HG02840 (cell line): ENCODE measurements around the gene SRSF7.
"Not testable (repeated sequence)": the region's sequence is repeated elsewhere in the genome, so short reads cannot be mapped to it uniquely, and the experiment has no call there.

Experiments
- ATAC-seq: cut with Tn5 transposase; IDR thresholded peaks from one replicate; pipeline ENCODE4 v1.9.1; 2021; ENCODE audit warnings: mild to moderate bottlenecking, moderate library complexity, moderate number of reproducible peaks; ENCODE audit not compliant: unreplicated experiment, low FRiP score

SRSF7 gene

DNA sequence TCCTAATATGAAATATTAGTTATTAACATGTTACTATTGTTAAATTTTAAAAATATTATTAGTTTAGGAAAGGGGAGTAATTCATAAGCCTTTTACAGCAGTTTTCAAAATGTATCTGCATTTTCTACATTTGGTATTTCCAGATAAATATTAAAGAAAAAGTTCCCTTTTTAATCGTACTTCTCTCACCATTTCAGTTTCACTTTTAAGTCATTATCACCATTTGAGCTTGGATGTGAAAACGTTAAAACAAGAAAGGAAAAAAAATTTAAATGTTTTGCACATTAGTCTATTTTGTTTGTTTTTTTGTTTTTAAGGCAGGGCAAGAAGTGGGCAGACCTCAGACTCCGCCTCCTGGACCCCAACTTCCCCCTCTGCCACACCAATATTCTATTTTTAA, 3.3 kb upstream of the SRSF7 start:
- no peak for ATAC-seq

DNA sequence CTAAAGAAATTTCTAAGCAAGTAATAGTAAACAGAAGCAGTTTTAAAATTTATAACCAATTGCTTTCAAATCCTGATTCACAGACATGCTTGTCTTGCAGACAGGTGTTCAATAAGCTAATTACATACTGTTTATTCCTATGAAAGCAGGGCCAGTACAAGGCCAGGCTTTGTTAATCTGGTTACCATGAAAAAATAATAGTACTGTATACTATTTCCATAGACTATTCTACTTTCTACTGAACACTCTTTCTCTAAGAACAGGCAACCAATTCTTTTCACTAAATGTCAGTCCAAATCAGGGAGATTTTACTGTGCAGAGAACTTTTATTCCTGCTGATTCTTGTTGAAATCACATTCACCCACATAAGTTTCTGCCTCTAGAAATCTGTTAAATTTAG, 2.9 kb upstream of the SRSF7 start:
- ATAC-seq, result no peak

DNA sequence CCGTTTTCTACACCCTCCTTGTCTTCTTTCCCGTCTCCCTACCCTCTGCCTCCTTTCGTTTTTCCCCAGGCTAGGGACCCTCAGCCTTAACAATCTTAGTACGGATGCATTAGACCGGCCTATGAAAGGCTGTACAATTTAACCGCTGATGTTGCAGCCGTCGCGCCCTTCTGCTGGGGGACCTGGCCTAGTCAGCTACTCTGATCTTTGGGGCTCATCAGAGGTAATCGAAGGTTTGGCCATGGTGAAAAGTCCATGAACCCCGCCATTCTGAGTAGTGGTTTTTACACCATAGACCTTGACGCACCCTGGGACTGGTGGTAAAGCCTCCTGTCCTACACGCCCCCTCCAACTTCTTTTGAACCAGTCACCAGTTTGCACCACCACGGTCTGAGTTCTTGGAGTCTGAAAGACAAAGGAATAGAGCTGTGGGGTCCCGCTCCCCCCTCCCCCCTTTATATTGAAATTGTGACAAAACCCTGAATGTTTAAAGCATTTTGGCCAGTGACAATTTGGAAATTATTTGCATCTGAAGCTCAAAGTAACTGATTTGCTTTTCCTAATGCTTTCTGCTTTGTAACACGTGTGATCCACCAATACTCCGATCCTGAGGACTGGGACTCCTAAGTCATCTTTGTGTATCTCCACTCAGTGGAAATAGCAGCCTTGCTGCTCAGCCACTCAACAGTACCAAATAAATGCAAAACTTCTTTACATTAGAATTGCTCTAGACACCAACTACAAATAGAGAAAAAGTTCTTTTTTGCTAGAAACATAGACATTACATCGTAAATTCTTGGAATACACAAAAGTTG, 642 bp upstream of the SRSF7 start:
- no peak for ATAC-seq

DNA sequence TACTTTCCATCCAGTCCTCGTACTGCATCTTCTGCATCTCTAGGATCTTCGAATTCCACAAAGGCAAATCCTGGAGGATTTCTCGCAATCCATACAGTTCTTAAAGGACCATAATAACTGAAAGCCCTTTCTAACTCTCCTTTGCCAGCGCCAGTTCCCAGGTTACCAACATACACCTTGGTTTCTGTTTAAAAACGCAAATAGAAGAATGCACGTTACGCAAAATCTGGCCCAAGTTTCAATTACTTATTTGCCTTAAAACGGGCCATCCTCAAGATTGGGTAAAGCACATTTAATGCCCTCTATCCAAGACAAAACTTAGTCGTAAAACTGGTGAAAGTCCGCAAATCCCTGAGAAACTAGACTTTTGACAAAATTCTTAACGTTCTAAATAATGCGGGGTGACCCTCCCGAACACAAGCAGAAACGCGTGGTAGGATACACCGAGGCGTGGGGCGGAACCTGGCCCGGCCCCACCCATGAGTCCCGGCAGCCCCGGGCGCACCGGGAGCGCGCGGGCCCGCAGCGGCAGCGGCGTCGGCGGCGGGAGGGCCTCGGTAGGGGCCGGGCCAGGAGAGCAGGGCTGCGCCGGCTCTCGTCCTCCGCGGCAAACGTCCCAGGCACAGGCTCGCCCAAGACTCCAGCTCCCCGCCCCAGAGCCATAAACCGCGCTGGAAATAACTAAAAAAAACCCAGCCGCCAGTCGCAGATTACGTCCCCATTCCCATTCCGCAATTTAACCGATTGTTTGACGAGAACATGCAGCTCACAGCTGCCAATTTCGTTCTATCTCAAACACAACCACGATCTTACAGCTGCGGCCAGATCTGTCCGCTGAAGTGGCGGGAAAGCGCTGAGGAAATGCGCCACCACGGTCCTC, 910 bp downstream of the SRSF7 start:
- peak; percentile 23 for ATAC-seq

DNA sequence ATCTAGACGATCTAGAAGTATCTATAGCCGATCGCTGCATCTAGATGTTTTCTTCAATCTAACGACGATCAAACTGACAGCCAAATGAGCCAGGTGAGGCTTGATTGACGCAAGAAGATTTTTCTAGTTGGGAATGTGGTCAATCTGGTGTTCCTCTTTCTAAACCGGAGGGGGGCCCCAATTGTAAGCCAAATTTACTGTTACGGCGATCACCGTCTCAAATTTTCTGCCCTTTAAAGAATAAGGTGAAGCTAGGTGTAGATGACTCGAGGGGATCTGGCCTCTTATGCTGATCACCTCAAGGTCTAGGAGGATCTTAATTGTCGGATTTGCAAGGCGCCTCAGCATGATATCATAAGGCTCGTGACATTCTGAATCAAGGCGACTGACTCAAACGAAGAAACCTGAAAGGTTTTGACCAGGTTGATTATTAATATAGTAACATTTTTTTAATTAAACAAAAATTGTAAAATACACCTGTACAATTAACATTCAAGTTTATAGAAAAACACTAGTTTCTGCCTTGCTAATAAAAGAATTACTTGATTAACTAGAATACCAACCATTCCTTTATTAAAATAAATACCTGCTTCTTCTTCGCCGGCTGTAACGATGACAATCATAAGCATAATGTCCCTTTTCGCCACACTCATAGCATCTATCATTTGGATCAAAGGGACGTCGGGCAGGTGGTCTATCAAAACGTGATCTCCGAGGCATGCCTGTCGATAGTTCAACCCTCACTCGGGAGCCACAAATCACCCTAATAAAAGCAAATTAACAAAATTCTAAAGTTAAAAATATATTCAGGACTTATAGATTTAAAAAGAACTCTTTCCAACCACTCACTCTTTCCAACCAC, 2.0 kb downstream of the SRSF7 start:
- ATAC-seq, result no peak

DNA sequence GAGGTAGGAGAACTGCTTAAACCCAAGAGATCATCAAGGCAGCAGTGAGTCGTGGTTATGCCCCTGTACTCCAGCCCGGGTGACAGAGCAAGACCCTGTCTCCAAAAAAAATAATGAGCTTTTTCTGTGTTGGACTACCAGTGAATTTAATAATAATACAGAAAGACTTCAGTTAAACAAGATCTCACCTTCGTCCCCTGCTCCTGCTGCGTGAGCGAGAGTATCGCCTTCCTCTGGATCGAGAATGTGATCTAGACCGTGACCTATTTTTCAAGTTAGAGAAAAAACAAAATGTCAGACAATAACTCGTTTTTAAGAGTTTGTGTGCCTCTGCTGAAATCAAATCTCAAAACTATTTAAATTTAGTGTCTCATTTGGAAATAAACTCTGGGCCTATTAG, 2.8 kb downstream of the SRSF7 start:
- no peak for ATAC-seq

DNA sequence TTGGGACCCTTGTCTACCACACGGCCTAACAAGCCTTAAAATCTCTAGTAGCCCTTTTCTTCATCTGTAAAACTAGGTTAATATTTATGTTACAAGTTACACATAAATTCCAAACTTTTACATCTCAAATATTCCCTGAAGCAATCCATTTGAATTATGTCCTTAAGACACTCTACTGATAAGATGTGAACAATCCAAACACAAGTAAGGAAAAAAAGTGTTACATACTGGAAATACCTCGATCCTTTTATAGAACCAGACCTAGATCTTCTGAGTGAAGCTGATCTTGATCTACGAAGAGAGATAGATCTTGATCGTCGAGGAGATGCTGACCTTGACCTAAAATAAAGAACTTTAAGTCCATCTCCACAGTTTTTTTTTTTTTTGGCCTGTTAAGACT, 3.3 kb downstream of the SRSF7 start:
- ATAC-seq, result no peak

DNA sequence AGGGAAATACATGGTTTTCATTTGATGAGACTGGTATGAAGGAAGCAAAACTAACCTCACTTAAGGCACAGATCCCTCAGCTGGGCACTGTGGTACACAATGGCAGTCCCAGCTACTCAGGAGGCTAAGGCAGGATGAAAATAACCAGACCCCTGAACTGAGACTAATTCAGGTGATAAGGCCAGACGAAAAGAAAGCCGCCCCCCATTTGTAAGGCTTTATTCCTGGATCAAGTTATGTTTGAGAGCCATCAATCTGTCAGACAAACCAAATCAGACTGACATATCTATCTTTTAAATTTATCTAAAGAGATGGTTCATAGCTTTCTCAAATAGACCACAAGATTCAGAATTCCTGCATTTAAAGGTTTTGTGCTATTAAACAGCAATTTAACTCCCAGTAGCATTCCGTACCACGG, 4.1 kb downstream of the SRSF7 start:
- no peak for ATAC-seq

DNA sequence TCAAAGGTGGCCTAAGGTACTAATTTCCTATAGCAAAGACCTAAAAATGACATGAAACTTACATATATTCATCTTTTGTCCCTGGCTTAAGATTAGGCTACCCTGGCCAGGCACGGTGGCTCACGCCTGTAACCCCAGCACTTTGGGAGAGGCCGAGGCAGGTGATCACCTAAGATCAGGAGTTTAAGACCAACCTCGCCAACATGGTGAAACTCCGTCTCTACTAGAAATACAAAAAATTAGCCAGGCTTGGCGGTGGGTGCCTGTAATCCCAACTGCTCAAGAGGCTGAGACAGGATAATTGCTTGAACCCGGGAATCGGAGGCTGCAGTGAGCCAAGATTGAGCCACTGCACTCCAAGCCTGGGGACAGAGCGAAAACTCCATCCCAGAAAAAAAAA, 5.9 kb downstream of the SRSF7 start:
- ATAC-seq, result no peak

DNA sequence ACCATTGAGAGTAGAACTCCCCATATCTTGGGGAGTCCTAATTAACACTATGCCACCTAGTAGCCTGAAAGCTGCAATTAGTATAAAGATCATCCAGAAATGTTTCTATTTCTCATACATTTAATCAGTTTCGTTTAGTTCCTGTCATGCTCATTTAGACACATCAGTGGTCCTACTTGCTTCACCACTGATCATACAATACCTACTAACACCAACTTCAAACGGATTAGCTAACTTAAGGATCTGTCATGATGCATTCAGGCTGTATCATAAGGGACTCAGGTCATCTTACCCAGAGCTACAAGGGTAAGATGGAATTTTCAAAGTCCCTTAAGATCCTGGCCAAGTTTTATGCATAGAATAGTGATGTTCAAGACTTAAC, 6.8 kb downstream of the SRSF7 start:
- ATAC-seq, result no peak

DNA sequence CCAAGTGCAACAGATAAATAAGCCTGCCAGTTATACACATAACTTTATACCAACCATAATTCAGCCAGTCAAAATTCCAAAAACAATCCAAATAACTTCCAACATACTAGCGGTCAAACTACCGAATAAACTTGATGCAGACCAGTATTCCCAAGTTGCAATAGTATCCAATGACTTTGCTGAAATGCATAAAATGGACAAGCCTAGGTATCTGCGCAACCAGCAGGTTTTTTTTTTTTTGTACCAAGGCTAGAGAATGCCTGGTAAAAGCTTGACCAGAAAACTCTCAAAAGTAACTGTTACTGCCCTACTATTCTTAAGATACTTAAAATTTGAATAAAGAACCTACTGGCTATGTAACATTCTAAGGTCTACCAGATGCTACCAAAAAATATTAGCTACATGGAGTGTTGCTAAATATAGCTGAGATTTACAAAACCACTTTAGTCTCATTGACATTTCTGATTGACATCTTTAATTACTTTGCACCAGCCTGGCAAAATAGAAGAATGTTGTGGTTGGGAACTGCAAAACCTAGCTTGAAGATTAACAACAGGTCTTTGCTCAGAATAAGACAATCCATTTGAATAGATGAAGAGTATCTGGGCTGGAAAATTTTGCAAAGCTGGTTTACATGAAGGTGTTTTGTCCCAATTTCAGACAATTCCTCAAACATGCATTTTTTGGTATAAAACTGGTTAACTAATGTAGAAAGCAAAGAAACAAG, 7.3 kb downstream of the SRSF7 start:
- ATAC-seq, result no peak

DNA sequence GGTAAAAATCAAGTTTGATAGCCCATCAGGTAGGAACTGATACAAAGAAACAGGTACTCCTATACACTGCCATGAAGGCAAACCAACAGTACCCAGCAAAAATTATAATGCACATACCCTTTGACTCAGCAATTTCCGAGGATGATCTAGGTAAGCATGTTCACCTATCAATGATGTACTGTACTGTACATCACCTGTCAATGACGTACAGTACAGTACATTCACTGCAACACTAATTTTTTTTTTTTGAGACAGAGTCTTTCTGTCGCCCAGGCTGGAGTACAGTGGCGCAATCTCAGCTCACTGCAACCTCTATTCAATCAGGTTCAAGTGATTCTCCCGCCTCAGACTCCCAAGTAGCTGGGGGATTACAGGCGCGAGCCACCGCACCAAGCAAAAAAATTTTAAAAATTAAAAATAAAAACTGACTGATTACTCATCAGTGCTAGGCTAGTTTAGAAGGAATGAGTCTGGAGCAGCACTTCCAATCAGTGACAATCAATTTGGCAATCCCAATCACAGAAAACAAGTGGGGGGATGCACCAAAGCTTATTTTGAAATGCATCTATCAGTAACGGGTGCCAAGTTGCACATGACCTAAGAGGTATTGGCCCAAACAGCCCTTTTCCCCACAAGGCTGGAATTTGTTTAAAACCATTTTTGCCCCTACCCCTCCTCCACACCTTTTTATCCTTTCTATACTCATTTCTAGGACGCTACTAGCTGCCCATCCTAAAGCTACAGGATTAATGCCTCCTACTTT, 8.2 kb downstream of the SRSF7 start:
- ATAC-seq, result no peak

DNA sequence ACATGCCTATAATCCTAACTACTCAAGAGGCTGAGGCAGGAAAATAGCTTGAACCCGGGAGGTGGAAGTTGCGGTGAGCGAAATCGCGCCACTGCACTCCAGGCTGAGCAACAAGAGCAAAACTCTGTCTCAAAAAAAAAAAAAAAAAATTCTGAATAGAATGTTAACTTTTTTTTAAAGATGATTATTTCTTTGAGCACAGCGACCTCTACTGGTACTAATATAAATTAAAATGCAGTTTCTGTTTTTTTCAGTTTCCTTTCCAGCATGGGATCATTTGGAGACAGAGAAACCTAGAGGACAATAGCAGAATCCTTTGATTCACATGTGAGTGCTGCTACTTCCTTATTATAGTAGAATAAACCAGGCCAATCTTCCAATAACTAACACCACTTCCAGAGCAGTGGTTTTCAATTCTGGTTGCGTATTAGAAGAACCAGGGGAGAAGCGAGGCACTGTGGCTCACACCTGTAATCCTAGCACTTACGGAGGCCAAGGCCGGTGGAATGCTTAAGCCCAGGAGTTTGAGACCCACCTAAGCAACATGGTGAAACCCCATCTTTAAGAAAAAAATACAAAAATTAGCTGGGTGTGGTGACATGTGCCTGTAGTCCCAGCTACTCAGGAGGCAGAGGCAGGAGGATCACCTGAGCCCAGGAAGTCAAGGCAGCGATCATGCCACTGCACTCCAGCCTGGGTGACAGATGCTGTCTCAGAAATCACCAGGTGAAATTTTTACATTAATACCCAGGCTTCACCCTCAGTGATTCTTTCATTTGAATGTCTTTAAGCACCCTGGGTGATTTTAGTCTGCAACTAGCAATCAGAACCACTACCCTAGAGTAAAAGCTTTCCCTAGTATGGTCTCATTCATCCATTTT, 10.1 kb downstream of the SRSF7 start:
- no peak for ATAC-seq

DNA sequence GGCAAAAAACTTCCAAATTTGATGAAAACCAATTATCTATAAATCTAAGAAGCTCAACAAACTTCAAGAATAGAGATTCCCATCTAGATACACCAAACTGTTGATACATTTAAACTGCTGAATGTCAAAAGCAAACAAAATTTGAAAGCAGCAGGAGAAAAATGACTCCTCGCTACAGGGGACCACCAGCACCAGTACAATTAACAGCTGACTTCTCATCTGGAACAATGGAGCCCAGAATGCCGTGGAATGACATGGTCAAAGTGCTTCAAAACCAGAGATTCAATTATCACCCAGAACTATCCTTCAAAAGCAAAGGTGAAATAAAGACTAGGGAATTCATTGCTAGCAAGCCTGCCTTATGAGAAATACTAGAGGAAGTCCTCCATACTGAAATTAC, 11.6 kb downstream of the SRSF7 start:
- ATAC-seq, result no peak

DNA sequence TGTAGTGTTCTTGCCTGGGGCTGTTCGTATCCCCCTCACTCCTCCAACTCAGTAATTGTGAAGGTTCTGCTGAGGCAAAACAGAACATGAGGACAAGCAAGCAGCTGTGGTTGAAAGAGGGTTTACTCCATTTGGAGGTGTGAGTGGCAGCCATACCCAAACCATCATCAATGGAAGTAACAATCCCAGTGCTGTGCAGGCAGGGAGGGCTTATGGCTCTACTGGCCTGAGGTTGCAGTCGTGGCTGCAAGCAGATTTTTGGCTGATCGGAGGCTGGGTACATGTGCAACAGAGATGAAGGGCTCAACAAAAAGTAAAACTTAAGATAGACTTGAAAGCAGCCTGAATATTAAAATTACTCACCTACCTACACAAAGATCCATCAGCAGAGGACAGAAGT, 13.2 kb downstream of the SRSF7 start:
- ATAC-seq, result no peak

DNA sequence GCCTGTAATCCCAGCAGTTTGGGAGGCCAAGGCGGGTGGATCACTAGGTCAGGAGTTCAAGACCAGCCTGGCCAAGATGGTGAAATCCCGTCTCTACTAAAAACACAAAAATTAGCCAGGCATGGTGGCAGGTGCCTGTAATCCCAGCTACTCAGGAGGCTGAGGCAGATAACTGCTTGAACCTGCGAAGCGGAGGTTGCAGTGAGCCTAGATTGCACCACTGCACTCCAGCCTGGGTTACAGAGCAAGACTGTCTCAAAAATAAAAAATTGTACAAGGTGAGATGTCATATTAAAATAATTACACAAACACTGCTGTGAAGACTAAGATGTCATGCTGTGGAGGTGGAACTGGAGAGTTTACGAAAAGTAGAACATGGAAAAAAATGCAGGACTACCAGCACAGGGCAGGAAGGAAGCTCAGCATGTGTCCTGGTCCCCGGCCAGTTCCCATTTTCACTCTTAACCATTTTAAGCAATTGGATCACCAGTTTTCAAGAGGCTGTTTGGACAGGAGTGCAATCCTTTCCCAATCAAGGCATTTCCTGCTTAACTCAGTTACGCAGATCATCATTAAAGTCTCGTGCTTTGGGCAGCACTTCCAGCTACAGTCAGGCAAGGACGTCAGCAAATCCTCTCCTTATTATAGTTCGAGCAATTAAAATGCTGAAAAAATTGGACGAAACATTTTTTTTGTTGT, 14.0 kb downstream of the SRSF7 start:
- ATAC-seq, result not testable (repeated sequence)

DNA sequence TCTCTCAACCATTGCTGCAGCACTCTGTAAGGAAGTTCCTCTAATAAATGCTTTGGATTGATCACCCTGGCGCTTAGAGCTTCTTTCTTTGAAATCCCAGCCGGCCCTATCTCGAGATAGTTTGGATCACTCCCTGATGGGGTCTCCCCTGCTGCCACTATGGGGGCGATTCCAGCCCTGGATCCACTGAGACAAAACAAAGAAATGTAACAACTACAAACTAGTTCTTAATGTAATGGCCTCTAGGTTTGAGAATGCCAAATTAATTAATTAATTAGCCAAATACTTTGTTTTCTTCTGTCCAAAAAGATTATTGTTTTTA, 15.2 kb downstream of the SRSF7 start:
- no peak for ATAC-seq
